H9 (cell line): Measurements from ENCODE around the gene UQCRFS1. TPM values are rescaled to one million over a fixed set of nuclear protein-coding genes. Genes with fewer than 3 reads are reported as not detected.

Experiments
- DNase-seq: peaks from one replicate; pipeline ENCODE4 v3.0.0-alpha.2; 2017
- H2AFZ ChIP-seq: one replicate; pipeline ENCODE4 v1.6.1; 2013; ENCODE audit warnings: mild to moderate bottlenecking, low read length, control low read depth, moderate library complexity
- H2AK5ac ChIP-seq: 2 replicates; pipeline ENCODE4 v1.6.1; 2013; ENCODE audit warnings: low read length, control low read depth, mixed read lengths; ENCODE audit not compliant: insufficient read length
- H2BK120ac ChIP-seq: one replicate; pipeline ENCODE4 v1.6.1; 2013; ENCODE audit warnings: low read depth, mild to moderate bottlenecking, low read length, control low read depth, inconsistent platforms; ENCODE audit not compliant: poor library complexity, severe bottlenecking
- H2BK12ac ChIP-seq: 2 replicates; pipeline ENCODE4 v1.6.1; 2013; ENCODE audit warnings: low read length, control low read depth, mixed read lengths, low read depth; ENCODE audit not compliant: insufficient read length
- H2BK15ac ChIP-seq: 2 replicates; pipeline ENCODE4 v1.6.1; 2013; ENCODE audit warnings: low read depth, low read length, control low read depth
- H2BK20ac ChIP-seq: one replicate; pipeline ENCODE4 v1.6.1; 2013; ENCODE audit warnings: low read depth, mild to moderate bottlenecking, low read length, control low read depth, inconsistent platforms; ENCODE audit not compliant: poor library complexity, severe bottlenecking
- H2BK5ac ChIP-seq: 2 replicates; pipeline ENCODE4 v1.6.1; 2013; ENCODE audit warnings: low read length, control low read depth, mixed read lengths; ENCODE audit not compliant: insufficient read length
- H3K14ac ChIP-seq: 2 replicates; pipeline ENCODE4 v1.6.1; 2013; ENCODE audit warnings: low read length, control low read depth; ENCODE audit not compliant: insufficient read depth
- H3K18ac ChIP-seq: 2 replicates; pipeline ENCODE4 v1.6.1; 2013; ENCODE audit warnings: low read depth, mild to moderate bottlenecking, mixed read lengths, low read length, control low read depth; ENCODE audit not compliant: insufficient read length
- H3K23ac ChIP-seq: 2 replicates; pipeline ENCODE4 v1.6.1; 2013; ENCODE audit warnings: low read length, control low read depth, mixed read lengths, low read depth; ENCODE audit not compliant: insufficient read length
- H3K23me2 ChIP-seq: 2 replicates; pipeline ENCODE4 v1.6.1; 2013; ENCODE audit warnings: low read depth, mild to moderate bottlenecking, mixed read lengths, low read length, control low read depth; ENCODE audit not compliant: insufficient read length, poor library complexity, severe bottlenecking
- H3K27ac ChIP-seq: 2 replicates; pipeline ENCODE4 v1.5.1; 2013; ENCODE audit warnings: low read length, control low read depth, mixed read lengths, low read depth; ENCODE audit not compliant: insufficient read length
- H3K27me3 ChIP-seq: 2 replicates; pipeline ENCODE4 v1.6.1; 2013; ENCODE audit warnings: low read length, control low read depth, inconsistent platforms; ENCODE audit not compliant: insufficient read depth
- H3K4ac ChIP-seq: 2 replicates; pipeline ENCODE4 v1.6.1; 2013; ENCODE audit warnings: low read depth, mild to moderate bottlenecking, control low read depth, inconsistent platforms, low read length, moderate library complexity
- H3K4me1 ChIP-seq: 2 replicates; pipeline ENCODE4 v1.6.1; 2013; ENCODE audit warnings: low read length, control low read depth, inconsistent platforms; ENCODE audit not compliant: insufficient read depth
- H3K4me2 ChIP-seq: 2 replicates; pipeline ENCODE4 v1.6.1; 2013; ENCODE audit warnings: low read length, control low read depth, mixed read lengths; ENCODE audit not compliant: insufficient read length, insufficient read depth
- H3K56ac ChIP-seq: 2 replicates; pipeline ENCODE4 v1.6.1; 2013; ENCODE audit warnings: low read depth, mild to moderate bottlenecking, mixed read lengths, low read length, control low read depth; ENCODE audit not compliant: insufficient read length
- H3K79me1 ChIP-seq: 2 replicates; pipeline ENCODE4 v1.6.1; 2013; ENCODE audit warnings: low read depth, mild to moderate bottlenecking, moderate library complexity, low read length, control low read depth, inconsistent platforms; ENCODE audit not compliant: insufficient read depth, poor library complexity, severe bottlenecking
- H3K79me2 ChIP-seq: 2 replicates; pipeline ENCODE4 v1.6.1; 2013; ENCODE audit warnings: low read length, control low read depth, inconsistent platforms; ENCODE audit not compliant: insufficient read depth
- H3K9ac ChIP-seq: 2 replicates; pipeline ENCODE4 v1.6.1; 2013; ENCODE audit warnings: low read length, control low read depth, mixed read lengths; ENCODE audit not compliant: insufficient read length; ENCODE audit errors: extremely low read depth
- H3K9me3 ChIP-seq: one replicate; pipeline ENCODE4 v1.6.1; 2013; ENCODE audit warnings: low read depth, low read length, inconsistent platforms; ENCODE audit not compliant: control insufficient read depth
- H3T11ph ChIP-seq: one replicate; pipeline ENCODE4 v1.6.1; 2013; ENCODE audit warnings: mild to moderate bottlenecking, low read length, control low read depth, inconsistent platforms
- H4K20me1 ChIP-seq: one replicate; pipeline ENCODE4 v1.6.1; 2013; ENCODE audit not compliant: control insufficient read depth, insufficient read length, insufficient read depth
- H4K5ac ChIP-seq: 2 replicates; pipeline ENCODE4 v1.6.1; 2013; ENCODE audit warnings: low read depth, mild to moderate bottlenecking, mixed read lengths, low read length, control low read depth; ENCODE audit not compliant: insufficient read length
- H4K8ac ChIP-seq: replicated peaks from 2 replicates; pipeline ENCODE4 v1.6.1; 2013; ENCODE audit warnings: low read length, control low read depth, mixed read lengths, low read depth; ENCODE audit not compliant: insufficient read length
- H4K91ac ChIP-seq: 2 replicates; pipeline ENCODE4 v1.6.1; 2013; ENCODE audit warnings: low read depth, mild to moderate bottlenecking, moderate library complexity, mixed read lengths, low read length, control low read depth; ENCODE audit not compliant: insufficient read length
- H3K27ac Mint-ChIP-seq, 3 experiments: 2 replicates in 2 of 3; 3 replicates in 1 of 3; pipeline ENCODE4 v1.8.0; 2020 to 2021; ENCODE audit warnings: mixed read lengths in 3 of 3, mild to moderate bottlenecking in 1 of 3, moderate library complexity in 1 of 3
- H3K27me3 Mint-ChIP-seq: 2 replicates; pipeline ENCODE4 v1.8.0; 2021; ENCODE audit warnings: low read depth, mild to moderate bottlenecking, moderate library complexity, mixed read lengths
- H3K36me3 Mint-ChIP-seq, 3 experiments: 2 replicates in 2 of 3; 3 replicates in 1 of 3; pipeline ENCODE4 v1.8.0; 2020 to 2021; ENCODE audit warnings: low read depth in 3 of 3, mixed read lengths in 3 of 3; ENCODE audit not compliant: insufficient read depth in 1 of 3
- H3K4me1 Mint-ChIP-seq, 2 experiments: 2 replicates each; pipeline ENCODE4 v1.8.0; 2020; ENCODE audit warnings: mixed read lengths in 2 of 2
- H3K4me3 Mint-ChIP-seq, 2 experiments: 2 replicates in 1 of 2; 3 replicates in 1 of 2; pipeline ENCODE4 v1.8.0; 2020 to 2021; ENCODE audit warnings: mild to moderate bottlenecking in 2 of 2, mixed read lengths in 2 of 2, moderate library complexity in 1 of 2
- H3K9me3 Mint-ChIP-seq, 2 experiments: 2 replicates in 1 of 2; 3 replicates in 1 of 2; pipeline ENCODE4 v1.8.0; 2020; ENCODE audit warnings: mild to moderate bottlenecking in 2 of 2, mixed read lengths in 2 of 2, moderate library complexity in 1 of 2
- total RNA-seq: library from RNA; stranded (reverse); gene quantifications from 2 replicates; pipeline ENCODE4 v1.2.1, GENCODE V29; 2021
- TF ChIP-seq, protein P1 (sequence below): fragments of 200-600 bp; sonication (generic); conservative IDR thresholded peaks from 3 replicates; pipeline ENCODE4 v1.8.0; 2021; ENCODE audit warnings: antibody characterized with exemption, mild to moderate bottlenecking

Gene UQCRFS1
- total RNA-seq, 1 experiment from 2014 or later, result 46.1 TPM

DNA sequence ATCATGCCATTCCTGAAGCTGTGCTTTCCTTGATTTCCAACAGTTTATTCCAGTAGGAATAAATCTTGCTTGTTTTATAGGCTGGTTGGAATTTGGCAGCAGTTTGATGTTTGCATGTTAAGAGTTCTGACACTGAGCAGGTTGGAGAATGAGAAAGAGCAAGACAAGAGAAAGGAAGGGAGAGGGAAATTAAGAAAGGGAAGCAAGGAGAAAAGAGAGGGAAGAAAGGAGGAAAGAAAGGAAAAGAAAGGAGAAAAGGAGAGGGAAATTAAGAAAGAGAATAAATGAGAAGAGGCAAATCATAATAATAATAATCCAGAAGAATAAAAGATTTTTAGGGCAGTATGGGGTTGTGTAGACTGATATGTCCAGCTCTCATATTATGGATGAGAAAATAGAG, 28.4 kb upstream of the UQCRFS1 start:
- Histone ChIP-seq H2BK12ac (no peak overlapping the region), H3K9me3 (no peaks in the 10 kb centered on the region), H4K8ac (no peak overlapping the region), H3K18ac (no peak overlapping the region), H3K9ac (no peak overlapping the region), H2BK5ac (no peak overlapping the region), H2AFZ (no peak overlapping the region), H3K23me2 (no peaks in the 10 kb centered on the region), H3K4ac (no peak overlapping the region), H2BK120ac (no peak overlapping the region), H4K5ac (no peak overlapping the region), H3K79me2 (no peaks in the 10 kb centered on the region), H4K20me1 (no peaks in the 10 kb centered on the region), H3K27ac (no peak overlapping the region), H2BK15ac (no peak overlapping the region), H3T11ph (no peak overlapping the region), H3K14ac (no peak overlapping the region), H4K91ac (no peak overlapping the region), H3K4me2 (no peak overlapping the region), H3K79me1 (no peaks in the 10 kb centered on the region), H3K56ac (no peak overlapping the region), H3K4me1 (no peaks in the 10 kb centered on the region), H2BK20ac (no peak overlapping the region), H3K27me3 (no peaks in the 10 kb centered on the region), H2AK5ac (no peak overlapping the region), H3K23ac (no peak overlapping the region)
- Mint-ChIP-seq H3K27me3 (0 out of 2 replicates have a peak, but pooled peaks cover 3% of the 10 kb centered on the region), H3K9me3 (peaks cover 0 to 5% of the 10 kb centered on the region in 2 experiments; a peak in 1 of 5 replicates), H3K36me3 (no peaks in the 10 kb centered on the region), H3K4me1 (peaks cover 3 to 5% of the 10 kb centered on the region in 2 experiments; a peak in 2 of 4 replicates), H3K27ac (no peak overlapping the region), H3K4me3 (no peak overlapping the region)
- DNase-seq, result no peak
- TF ChIP-seq, protein P1, sequence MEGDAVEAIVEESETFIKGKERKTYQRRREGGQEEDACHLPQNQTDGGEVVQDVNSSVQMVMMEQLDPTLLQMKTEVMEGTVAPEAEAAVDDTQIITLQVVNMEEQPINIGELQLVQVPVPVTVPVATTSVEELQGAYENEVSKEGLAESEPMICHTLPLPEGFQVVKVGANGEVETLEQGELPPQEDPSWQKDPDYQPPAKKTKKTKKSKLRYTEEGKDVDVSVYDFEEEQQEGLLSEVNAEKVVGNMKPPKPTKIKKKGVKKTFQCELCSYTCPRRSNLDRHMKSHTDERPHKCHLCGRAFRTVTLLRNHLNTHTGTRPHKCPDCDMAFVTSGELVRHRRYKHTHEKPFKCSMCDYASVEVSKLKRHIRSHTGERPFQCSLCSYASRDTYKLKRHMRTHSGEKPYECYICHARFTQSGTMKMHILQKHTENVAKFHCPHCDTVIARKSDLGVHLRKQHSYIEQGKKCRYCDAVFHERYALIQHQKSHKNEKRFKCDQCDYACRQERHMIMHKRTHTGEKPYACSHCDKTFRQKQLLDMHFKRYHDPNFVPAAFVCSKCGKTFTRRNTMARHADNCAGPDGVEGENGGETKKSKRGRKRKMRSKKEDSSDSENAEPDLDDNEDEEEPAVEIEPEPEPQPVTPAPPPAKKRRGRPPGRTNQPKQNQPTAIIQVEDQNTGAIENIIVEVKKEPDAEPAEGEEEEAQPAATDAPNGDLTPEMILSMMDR, result no peak
